Measurements from ENCODE around the gene MPRIP.
A peak's percentile ranks its signal among the peaks of the same experiment; 100 is the strongest.

The MPRIP gene

DNA sequence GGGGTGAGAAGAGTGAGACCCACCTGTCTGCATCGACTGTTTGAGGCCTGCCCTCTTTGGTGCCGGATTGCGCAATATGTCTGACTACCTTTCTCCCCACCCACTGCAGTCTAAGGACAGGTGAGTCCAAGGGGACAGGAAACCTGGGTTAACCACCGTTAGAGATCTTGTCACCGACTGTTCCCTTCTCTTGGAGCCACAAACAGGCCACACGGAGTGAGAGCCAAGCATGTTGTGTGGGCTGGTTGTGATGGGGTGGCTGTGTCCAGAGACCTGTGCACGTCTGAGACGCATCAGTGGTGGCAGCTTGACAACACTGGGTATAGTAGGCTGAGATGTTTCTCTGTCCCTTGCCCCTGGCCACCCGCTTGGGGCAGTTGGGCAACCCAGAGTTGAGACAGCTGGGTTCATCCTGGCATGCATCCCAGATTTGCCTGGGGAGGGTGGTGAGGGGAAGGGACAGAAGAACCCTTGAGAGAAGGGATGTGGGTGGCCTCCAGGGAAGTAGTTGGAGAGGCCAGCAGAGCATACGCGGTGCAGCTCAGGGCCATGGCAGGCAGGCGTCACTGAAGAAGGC is 21.4 kb downstream of the MPRIP start:
- in situ Hi-C loops (cut with HindIII; ENCODE audit: low pct_ligation_motif_present, low sequenced_read_pairs) = no loop called here
- Histone ChIP-seq H3K27me3 (replicated peaks) (no peaks in the 10 kb centered on the region), H3K36me3 (replicated peaks) (no peaks in the 10 kb centered on the region), H3K27ac (no peak overlapping the region), H3K4me3 (ENCODE audit: low read depth, low read length) (no peak overlapping the region)
- TF ChIP-seq, protein P1, sequence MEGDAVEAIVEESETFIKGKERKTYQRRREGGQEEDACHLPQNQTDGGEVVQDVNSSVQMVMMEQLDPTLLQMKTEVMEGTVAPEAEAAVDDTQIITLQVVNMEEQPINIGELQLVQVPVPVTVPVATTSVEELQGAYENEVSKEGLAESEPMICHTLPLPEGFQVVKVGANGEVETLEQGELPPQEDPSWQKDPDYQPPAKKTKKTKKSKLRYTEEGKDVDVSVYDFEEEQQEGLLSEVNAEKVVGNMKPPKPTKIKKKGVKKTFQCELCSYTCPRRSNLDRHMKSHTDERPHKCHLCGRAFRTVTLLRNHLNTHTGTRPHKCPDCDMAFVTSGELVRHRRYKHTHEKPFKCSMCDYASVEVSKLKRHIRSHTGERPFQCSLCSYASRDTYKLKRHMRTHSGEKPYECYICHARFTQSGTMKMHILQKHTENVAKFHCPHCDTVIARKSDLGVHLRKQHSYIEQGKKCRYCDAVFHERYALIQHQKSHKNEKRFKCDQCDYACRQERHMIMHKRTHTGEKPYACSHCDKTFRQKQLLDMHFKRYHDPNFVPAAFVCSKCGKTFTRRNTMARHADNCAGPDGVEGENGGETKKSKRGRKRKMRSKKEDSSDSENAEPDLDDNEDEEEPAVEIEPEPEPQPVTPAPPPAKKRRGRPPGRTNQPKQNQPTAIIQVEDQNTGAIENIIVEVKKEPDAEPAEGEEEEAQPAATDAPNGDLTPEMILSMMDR (IDR thresholded peaks at IDR 0.05; ENCODE audit: low read depth, low read length, missing control alignments) = no peak
- DNase-seq = no peak

DNA sequence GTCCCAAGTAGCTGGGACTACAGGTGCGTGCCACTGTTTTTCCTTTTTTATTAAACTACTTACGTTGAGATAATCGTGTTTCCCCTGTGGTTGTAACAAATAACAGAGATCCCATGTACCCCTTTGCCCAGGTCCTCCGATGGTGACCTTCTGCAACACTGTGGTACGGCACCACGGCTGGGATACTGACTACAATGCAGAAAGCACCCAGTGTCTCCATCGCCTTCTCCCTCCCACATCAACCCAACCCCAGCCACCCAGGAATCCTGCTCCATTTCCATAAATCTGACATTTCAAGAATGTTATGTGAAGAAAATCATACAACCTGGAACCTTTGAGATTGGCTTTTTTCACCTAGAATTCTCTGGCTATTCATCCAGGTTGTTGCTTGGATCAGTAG is 22.1 kb downstream of the MPRIP start:
- Histone ChIP-seq H3K27ac (no peak overlapping the region), H3K36me3 (replicated peaks) (no peaks in the 10 kb centered on the region), H3K27me3 (replicated peaks) (no peaks in the 10 kb centered on the region), H3K4me3 (ENCODE audit: low read depth, low read length) (no peak overlapping the region)
- in situ Hi-C loops (cut with HindIII; ENCODE audit: low pct_ligation_motif_present, low sequenced_read_pairs) = no loop called here
- TF ChIP-seq, protein P1 (IDR thresholded peaks at IDR 0.05; ENCODE audit: low read depth, low read length, missing control alignments) = no peak
- DNase-seq = no peak

DNA sequence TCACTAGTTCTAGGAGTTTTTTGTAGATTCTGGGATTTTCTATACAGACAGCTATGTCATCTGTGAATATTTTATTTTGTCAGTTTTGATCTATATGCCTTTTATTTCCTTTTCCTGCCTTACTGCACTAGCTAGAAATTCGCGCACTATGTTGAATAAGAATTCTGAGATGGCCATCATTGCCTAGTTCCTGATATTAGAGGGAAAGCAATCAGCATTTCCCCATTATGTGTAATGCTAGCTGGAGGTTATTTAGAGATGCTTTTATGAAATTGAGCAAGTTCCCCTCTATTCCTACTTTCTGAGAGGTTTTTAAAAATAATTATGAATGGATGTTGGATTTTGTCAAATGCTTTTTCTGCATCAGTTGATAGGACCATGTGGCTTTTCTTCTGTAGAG is 23.8 kb downstream of the MPRIP start:
- in situ Hi-C loops (cut with HindIII; ENCODE audit: low pct_ligation_motif_present, low sequenced_read_pairs) = no loop called here
- Histone ChIP-seq H3K4me3 (ENCODE audit: low read depth, low read length) (no peak overlapping the region), H3K36me3 (replicated peaks) (no peaks in the 10 kb centered on the region), H3K27me3 (replicated peaks) (no peaks in the 10 kb centered on the region), H3K27ac (no peak overlapping the region)
- DNase-seq = no peak
- TF ChIP-seq, protein P1 (IDR thresholded peaks at IDR 0.05; ENCODE audit: low read depth, low read length, missing control alignments) = no peak

DNA sequence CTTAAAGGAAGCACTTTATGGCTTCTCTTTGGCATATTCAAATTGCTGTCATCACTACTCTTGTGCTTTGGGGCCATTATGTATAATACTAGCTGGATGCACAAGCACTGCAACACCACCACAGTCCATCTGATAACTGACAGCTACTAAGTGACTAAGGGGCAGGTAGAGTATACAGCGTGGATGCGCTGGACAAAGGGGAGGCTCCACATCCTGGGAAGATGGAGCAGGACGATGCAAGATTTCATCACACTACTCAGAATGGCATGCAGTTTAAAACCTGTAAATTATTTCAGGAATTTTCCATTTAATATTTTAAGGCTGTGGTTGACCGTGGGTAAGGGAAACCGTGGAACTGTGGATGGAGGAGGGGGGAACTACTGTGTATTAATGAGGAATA is 25.0 kb downstream of the MPRIP start:
- in situ Hi-C loops (cut with HindIII; ENCODE audit: low pct_ligation_motif_present, low sequenced_read_pairs) = no loop called here
- Histone ChIP-seq H3K27me3 (replicated peaks) (no peaks in the 10 kb centered on the region), H3K4me3 (ENCODE audit: low read depth, low read length) (no peak overlapping the region), H3K36me3 (replicated peaks) (peaks cover 2% of the 10 kb centered on the region), H3K27ac (no peak overlapping the region)
- TF ChIP-seq, protein P1 (IDR thresholded peaks at IDR 0.05; ENCODE audit: low read depth, low read length, missing control alignments) = no peak
- DNase-seq = peak; percentile 35

DNA sequence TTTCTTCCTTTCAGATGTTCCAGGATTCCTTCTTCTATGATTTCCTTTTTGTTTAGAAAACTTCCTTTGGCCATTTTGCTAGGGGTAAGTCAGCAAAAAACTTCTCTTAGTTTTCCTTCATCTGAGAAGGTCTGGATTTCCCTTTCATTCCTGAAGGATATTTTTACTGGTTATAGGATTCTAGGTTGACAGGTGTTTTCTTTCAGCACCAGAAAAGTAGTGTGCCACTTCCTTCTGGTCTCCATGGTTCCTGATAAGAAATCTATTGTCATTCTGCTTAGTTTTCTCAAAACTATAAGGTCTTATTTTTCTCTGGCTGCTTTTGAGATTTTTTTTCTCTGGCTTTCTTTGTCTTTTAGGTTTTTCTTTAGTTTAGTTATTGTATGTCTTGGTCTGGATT is 27.6 kb downstream of the MPRIP start:
- Histone ChIP-seq H3K36me3 (replicated peaks) (peaks cover 8% of the 10 kb centered on the region), H3K27ac (no peak overlapping the region), H3K27me3 (replicated peaks) (no peaks in the 10 kb centered on the region), H3K4me3 (ENCODE audit: low read depth, low read length) (no peak overlapping the region)
- in situ Hi-C loops (cut with HindIII; ENCODE audit: low pct_ligation_motif_present, low sequenced_read_pairs) = no loop called here
- DNase-seq = no peak
- TF ChIP-seq, protein P1 (IDR thresholded peaks at IDR 0.05; ENCODE audit: low read depth, low read length, missing control alignments) = no peak

DNA sequence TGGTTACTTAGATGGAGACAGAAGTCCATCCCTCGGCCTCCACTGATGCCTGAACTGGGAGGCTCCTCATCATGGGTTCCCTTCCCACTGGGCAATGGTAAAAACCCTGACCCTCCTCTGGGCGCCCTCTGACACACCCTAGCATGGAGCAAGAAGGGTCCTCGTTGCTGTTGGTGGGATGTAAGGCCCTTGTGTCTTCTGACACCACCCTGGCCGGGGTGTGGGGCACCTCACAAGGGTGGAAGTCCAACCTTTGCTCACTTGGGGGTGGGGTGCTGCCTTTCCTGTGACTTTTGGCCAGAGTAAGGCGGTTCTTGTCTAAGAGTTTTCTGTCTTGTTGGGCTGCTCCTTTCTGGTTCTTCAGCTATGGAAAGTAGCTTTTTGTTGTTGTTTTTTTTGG is 28.7 kb downstream of the MPRIP start:
- peaks cover 12% of the 10 kb centered on the region for H3K36me3 ChIP-seq (replicated peaks)
- no peaks in the 10 kb centered on the region for H3K27me3 ChIP-seq (replicated peaks)
- DNase-seq = no peak
- TF ChIP-seq, protein P1 (IDR thresholded peaks at IDR 0.05; ENCODE audit: low read depth, low read length, missing control alignments) = no peak
- in situ Hi-C loops (cut with HindIII; ENCODE audit: low pct_ligation_motif_present, low sequenced_read_pairs) = no loop called here
- H3K4me3 ChIP-seq (ENCODE audit: low read depth, low read length) = no peak overlapping the region
- H3K27ac ChIP-seq = no peak overlapping the region
